HAP-1 (cell line): ENCODE data around the gene PRR5.

Experiments
- DNase-seq, 2 experiments: peaks; one replicate each; pipeline ENCODE4 v3.0.0-alpha.2; 2016 to 2020; ENCODE audit warnings: low spot score in 2 of 2
- H3K27me3 ChIP-seq: fragments of 250-450 bp; sonication (Bioruptor Pico); 2 replicates; pipeline ENCODE4 v1.5.1; 2020; ENCODE audit warnings: low read depth, mild to moderate bottlenecking, moderate library complexity
- H3K36me3 ChIP-seq: fragments of 250-450 bp; sonication (Bioruptor Pico); replicated peaks from 2 replicates; pipeline ENCODE4 v1.5.1; 2020; ENCODE audit warnings: mild to moderate bottlenecking
- H3K4me1 ChIP-seq: fragments of 250-450 bp; sonication (Bioruptor Pico); 2 replicates; pipeline ENCODE4 v1.5.1; 2020; ENCODE audit warnings: mild to moderate bottlenecking
- H3K4me3 ChIP-seq: fragments of 250-450 bp; sonication (Bioruptor Pico); 2 replicates; pipeline ENCODE4 v1.5.1; 2020; ENCODE audit warnings: mild to moderate bottlenecking, moderate library complexity
- H3K9me3 ChIP-seq: fragments of 250-450 bp; sonication (Bioruptor Pico); 2 replicates; pipeline ENCODE4 v1.5.1; 2020; ENCODE audit warnings: mild to moderate bottlenecking, moderate library complexity
- in situ Hi-C: fragments of 300-500 bp; cut with MboI; formaldehyde crosslinking; loops from 3 replicates; pipeline ENCODE4 v1.14.3; 2020; ENCODE audit warnings: low sequenced_read_pairs, inconsistent platforms, mixed read lengths

PRR5 gene

DNA sequence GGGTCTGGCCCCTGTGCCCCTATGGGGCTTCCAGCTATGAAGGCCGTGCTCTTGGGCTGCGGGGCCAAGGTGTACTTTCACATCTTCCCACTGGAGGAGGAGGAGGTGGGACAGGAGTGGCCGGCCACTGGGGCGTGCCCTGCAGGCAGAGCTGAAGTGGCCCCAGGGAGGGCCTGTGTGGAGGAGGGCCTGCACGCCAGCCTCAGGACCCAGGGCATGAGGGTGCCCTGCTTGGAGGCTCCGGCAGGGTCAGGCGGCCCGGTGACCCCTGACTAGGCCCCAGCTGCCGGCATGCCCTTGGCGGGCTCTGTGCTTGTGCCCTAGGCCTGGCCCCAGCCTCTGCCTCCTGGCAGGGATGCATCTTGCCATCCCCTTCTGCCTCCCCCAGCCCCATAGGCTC is 5.2 kb downstream of the PRR5 start:
- in situ Hi-C loops = no loop called here
- H3K9me3 ChIP-seq = no peaks in the 10 kb centered on the region

DNA sequence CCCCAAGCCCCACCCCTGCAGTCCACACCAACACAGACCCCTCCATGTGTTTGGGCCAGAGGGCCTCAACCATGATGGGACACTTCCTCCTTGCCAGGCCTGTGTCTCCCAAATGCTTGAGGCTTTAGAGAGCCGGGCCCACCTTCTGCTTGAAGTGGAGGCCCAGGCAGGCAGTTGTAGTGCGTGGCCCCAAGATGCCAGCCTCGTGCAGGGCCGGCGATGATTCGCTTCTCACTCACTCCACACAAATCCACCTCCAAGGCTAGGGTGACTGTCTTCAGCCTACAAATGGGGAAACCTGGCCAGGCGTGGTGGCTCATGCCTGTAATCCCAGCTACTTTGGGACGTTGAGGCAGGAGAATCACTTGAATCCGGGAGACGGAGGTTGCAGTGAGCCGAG is 5.7 kb downstream of the PRR5 start:
- H3K27me3 ChIP-seq = no peaks in the 10 kb centered on the region
- no peaks in the 10 kb centered on the region for H3K4me1 ChIP-seq
- no peaks in the 10 kb centered on the region for H3K36me3 ChIP-seq
- DNase-seq = no peak
- H3K4me3 ChIP-seq = no peak overlapping the region
- in situ Hi-C loops = no loop called here
- H3K9me3 ChIP-seq = no peaks in the 10 kb centered on the region

More for the DNA sequence above, 5.2 kb downstream of the PRR5 start:
- no peak for DNase-seq
- H3K36me3 ChIP-seq = no peaks in the 10 kb centered on the region
- no peak overlapping the region for H3K4me3 ChIP-seq
- H3K4me1 ChIP-seq = no peaks in the 10 kb centered on the region
- no peaks in the 10 kb centered on the region for H3K27me3 ChIP-seq

DNA sequence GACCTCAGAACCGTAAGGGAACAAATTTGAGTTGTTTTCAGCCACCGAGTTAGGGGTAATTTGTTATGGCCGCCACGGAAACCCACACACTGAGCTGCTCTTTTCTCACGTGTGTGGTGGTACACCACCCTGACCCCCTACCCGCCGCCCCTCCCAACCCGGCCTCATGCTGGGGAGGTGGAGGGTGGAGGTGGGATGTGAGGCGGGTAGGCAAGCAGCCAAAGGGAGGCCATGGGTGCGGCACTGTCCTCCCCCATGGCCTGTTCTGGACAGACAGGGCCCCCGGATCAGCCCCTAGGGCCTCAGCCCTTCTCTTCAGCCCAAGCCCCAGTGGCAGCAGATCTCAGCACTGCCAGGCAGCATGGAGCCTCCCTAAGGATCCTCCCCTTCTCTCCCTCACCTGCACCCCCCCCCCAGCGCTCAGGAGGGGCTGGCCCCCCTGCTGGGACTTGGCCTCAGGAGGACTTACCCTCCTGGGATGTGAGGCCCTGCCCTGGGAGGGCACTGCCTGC is 7.9 kb downstream of the PRR5 start:
- H3K9me3 ChIP-seq = no peaks in the 10 kb centered on the region
- no peaks in the 10 kb centered on the region for H3K4me1 ChIP-seq
- no peaks in the 10 kb centered on the region for H3K27me3 ChIP-seq
- DNase-seq = no peak
- no peak overlapping the region for H3K4me3 ChIP-seq
- in situ Hi-C loops = no loop called here
- H3K36me3 ChIP-seq = no peaks in the 10 kb centered on the region

DNA sequence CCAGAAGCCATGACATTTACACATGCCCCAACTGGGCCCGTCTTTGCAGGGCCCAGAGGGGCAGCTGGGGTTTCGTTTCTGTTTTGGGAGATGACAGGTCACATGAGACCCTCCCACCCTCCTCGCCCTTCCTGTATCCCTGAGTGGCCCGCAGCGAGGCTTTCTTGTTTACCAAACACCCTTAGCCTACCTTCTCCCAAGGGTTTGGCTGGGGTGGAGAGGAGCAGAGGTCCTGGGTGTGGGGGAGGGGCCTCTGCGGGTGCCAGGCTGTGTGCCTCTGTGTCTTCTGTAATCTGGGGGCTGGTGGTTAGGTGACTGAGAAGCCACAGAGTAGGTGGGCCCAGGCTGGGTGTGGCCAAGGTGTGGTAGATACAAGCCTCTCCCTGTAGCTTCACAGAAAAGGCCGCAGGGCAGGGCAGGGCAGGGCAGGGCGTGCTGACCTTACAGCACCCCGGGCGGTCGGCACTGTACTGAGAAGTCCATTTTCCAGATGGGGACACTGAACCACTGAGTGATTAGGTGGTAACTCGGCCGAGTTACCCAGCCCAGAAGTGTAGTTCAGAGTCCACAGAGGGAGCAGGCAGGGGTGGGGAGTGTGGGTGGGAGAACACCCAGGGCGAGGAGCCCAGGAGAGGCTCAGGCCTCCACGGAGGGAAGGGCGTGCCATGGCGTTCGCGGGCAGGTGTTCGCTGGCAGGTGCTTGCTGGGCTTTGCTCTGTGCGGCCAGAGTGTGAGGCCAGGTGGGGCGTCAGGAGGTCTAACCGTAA is 8.7 kb downstream of the PRR5 start:
- in situ Hi-C loops = no loop called here
- no peak for DNase-seq
- Histone ChIP-seq H3K36me3 (no peaks in the 10 kb centered on the region), H3K4me1 (no peaks in the 10 kb centered on the region), H3K9me3 (no peaks in the 10 kb centered on the region), H3K4me3 (no peak overlapping the region), H3K27me3 (no peaks in the 10 kb centered on the region)

DNA sequence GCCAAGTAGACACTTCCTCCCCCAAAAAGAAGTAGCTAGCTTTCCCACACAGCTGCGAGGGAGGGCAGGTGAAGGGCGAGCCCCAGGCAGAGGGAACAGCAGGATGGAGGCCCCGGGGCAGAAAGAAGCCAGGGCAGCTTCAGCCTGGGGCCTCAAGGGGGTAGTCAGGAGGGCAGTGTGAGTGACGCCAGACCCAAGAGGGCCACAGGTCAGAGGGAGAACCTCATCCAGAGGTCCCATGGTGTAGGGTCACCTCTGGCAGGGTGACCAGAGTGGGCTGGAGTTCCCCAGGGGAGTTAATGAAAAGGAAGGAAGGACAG is 9.2 kb downstream of the PRR5 start:
- in situ Hi-C loops = no loop called here
- no peak overlapping the region for H3K4me3 ChIP-seq

DNA sequence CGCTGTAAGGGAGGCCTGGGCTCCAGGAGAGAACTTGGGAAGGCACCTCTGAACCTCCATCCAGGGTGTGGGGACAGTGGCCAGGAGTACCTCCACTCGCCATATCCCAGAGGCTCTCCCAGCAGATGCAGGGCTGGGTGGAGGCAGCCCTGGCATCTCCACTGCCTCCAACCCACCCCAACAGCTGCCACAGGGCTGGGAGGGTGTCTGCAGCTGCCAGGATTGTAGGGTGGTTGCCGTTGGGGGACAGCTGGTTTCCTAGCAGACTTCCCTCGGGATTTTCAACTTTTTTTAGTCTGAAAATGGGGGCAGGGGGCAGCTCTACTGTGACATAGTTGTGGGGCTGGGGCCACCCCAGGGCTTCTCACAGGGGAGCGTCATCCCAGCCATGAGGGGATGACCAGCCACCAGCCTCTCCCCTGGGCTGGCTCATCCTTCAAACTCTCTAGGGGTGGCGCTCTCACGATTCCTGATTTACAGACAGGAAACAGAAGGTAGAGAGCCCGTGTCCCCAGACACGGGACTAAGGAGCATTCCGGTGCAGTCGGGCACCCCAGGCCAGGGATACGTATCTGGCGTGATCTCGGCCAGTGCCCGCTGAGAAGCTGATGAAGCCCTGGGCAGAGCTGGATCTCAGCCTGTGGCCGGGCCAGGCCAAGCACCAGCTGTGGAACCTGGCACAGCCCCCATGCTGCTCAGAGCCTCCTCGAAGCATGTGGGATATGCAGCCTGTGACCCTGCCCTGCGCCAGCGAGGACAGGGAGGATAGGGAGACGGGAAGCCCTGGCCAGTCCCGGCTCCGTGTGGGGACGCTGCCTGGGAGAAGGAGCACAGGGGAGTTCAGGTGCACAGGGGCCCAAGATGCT is 9.9 kb downstream of the PRR5 start:
- no peaks in the 10 kb centered on the region for H3K27me3 ChIP-seq
- H3K9me3 ChIP-seq = no peaks in the 10 kb centered on the region
- no peak overlapping the region for H3K4me3 ChIP-seq
- in situ Hi-C loops = no loop called here
- H3K36me3 ChIP-seq = no peaks in the 10 kb centered on the region
- DNase-seq = no peak
- H3K4me1 ChIP-seq = no peaks in the 10 kb centered on the region

More for the DNA sequence above, 9.2 kb downstream of the PRR5 start:
- no peak for DNase-seq
- Histone ChIP-seq H3K27me3 (no peaks in the 10 kb centered on the region), H3K9me3 (no peaks in the 10 kb centered on the region), H3K4me1 (no peaks in the 10 kb centered on the region), H3K36me3 (no peaks in the 10 kb centered on the region)

DNA sequence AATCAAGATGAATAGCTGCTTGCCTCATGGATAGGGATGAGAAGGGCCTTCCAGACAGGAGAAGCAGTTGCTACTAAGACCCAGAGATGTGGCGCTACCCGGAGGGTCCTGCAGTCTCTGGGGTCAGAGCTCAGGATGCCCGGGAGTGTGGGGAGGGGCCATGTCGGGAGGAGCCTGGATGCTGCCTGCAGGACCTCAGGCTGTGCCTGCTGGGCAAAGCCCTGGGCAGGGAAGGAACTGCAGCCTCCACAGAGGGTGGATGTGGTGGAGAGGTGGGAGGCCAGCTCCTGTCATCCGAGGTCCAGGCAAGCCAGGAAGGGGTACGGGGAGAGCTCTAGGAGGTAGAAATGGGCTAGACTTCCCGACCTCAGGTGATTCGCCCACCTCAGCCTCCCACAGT is 11.0 kb downstream of the PRR5 start:
- Histone ChIP-seq H3K4me1 (no peaks in the 10 kb centered on the region), H3K4me3 (no peak overlapping the region), H3K27me3 (no peaks in the 10 kb centered on the region), H3K9me3 (no peaks in the 10 kb centered on the region), H3K36me3 (no peaks in the 10 kb centered on the region)
- no peak for DNase-seq
- in situ Hi-C loops = no loop called here

DNA sequence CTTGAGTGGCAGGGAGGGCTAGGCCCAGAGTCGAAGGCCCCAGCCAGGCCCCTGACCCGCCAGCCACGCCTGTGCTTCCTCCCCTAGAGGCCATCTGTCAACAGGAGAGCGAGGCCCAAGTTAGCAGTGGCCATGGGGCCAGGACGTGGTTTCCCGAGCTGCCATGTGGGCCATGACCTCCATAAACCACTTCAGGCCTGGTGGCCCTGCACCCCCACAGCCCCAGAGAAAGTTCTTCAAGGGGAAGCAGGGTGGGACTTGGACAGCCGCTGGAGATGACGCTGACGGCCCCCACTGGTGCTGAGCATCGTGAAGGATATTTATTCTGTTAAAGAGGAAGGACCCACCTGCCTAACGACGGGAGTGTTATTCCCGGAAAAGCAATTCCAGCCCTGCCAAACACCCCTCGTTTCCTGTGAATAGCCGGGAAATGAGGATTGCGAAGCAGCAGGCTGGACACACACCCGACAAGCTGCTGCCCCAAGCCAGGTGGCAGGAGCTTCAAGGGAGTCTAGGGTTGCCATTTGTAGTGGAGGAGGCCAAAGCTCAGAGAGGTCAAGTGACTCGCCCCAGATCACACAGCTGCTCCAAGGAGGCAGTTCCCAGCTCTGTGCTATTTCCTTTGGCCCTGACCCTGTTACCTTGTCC is 12.8 kb downstream of the PRR5 start:
- Histone ChIP-seq H3K4me1 (no peaks in the 10 kb centered on the region), H3K9me3 (no peaks in the 10 kb centered on the region), H3K36me3 (0 out of 2 replicates have a peak, but pooled peaks cover 3% of the 10 kb centered on the region), H3K4me3 (no peak overlapping the region), H3K27me3 (no peaks in the 10 kb centered on the region)
- in situ Hi-C loops = no loop called here
- DNase-seq = no peak

DNA sequence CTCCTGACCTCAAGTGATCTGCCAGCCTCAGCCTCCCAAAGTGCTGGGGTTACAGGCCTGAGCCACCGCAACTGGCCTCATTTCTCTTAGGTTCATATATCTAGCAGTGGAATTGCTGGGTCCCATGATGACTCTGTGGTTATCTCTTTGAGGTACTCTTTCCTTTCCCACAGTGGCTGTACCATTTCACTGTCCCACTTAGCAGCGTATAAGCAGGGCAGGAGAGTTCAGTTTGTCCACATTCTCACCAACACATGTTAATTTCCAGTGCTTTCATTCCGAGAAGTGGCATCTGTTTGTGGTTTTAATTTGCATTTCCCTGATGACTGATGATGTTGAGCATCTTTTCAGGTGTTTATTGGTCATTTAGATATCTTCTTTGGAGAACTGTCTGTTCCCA is 16.4 kb downstream of the PRR5 start:
- peaks cover 7% of the 10 kb centered on the region for H3K4me1 ChIP-seq
- no peak for DNase-seq
- H3K36me3 ChIP-seq = 0 out of 2 replicates have a peak, but pooled peaks cover 3% of the 10 kb centered on the region
- no peak overlapping the region for H3K4me3 ChIP-seq
- no peaks in the 10 kb centered on the region for H3K27me3 ChIP-seq
- H3K9me3 ChIP-seq = no peaks in the 10 kb centered on the region
- in situ Hi-C loops = no loop called here

DNA sequence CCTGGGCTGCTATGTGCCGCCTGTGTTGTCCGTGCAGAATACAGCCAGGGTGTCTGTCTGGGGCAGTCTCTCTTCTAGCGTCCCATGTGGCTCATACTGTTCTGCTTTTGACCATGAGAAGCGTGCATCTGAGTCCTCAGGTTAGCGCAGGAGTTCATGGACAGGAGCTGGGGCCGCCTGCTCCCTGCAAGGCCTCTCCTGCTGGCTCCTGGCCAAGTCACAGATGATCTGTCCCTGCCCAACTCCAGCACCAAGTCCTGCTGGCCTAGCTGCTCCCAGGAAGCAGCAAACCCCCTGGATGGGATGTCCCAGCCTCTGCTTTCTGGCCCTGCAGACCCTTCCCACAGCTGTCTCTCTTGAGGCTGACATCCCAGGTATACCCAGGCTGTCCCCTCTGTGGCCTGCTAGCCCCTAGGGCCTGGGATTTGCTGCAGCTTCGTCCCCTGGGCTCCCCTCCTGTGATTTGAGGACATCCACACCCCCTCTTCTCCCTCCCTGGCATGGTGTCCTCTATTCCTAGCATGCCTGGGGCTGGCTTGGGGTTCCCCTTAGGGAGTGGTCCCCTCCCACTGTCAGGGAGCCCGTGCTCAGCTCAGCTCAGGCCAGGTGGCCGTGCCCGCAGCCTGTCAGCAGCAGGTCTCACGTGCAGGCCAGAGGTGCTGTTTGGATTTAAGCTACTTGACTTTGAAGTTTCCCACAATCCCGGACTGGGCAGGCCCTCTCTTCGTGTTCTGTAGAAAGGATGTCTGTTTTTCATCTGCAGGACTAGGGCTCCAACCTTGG is 17.8 kb downstream of the PRR5 start:
- H3K4me1 ChIP-seq = peaks cover 7% of the 10 kb centered on the region
- no peak for DNase-seq
- no peaks in the 10 kb centered on the region for H3K9me3 ChIP-seq
- H3K27me3 ChIP-seq = no peaks in the 10 kb centered on the region
- in situ Hi-C loops = no loop called here
- no peak overlapping the region for H3K4me3 ChIP-seq
- 0 out of 2 replicates have a peak, but pooled peaks cover 3% of the 10 kb centered on the region for H3K36me3 ChIP-seq

DNA sequence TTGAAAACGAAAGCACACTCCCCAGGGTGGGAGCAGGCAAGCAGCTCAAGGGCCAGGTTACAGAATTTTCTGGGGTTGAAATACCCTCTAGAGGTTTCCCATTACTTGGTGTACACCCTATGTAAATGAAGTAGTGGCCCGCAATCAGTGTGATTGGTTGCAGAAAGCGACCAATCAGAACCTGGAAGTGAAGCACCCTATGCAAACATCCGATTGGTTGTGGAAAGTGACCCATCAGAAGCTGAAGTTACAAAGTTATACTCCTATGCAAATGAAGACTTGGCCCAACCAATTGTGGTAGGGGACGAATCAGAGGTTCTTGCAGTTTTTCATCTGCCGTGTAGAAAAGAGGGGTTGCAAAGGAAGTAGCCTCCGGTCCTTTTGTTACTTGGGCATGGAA is 19.2 kb downstream of the PRR5 start:
- Histone ChIP-seq H3K36me3 (0 out of 2 replicates have a peak, but pooled peaks cover 3% of the 10 kb centered on the region), H3K27me3 (no peaks in the 10 kb centered on the region), H3K9me3 (no peaks in the 10 kb centered on the region), H3K4me1 (peaks cover 7% of the 10 kb centered on the region), H3K4me3 (no peak overlapping the region)
- peak; percentile 34 to 68 for DNase-seq
- in situ Hi-C loops = no loop called here

DNA sequence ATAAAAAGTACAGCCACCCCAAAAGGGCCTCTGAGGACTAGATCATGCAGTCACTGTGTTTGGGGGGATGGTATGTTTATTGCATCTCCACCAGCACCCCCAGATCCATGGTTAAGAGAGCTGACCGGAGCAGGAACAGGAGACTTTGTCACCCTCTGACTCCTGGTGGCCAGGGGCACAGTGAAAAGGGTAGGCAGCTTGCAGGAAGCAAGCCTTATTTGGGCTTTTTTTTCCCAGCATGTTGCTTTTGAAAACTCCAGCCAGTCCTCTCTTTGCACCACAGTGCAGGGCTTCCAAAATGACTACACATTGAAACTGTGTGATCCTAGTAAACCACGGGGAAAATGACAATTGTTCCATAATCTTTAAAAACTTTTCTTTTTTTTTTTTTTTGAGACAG is 20.6 kb downstream of the PRR5 start:
- H3K36me3 ChIP-seq = 0 out of 2 replicates have a peak, but pooled peaks cover 3% of the 10 kb centered on the region
- H3K4me3 ChIP-seq = no peak overlapping the region
- in situ Hi-C loops = no loop called here
- no peaks in the 10 kb centered on the region for H3K27me3 ChIP-seq
- H3K9me3 ChIP-seq = no peaks in the 10 kb centered on the region
- DNase-seq = no peak
- peaks cover 7% of the 10 kb centered on the region for H3K4me1 ChIP-seq

DNA sequence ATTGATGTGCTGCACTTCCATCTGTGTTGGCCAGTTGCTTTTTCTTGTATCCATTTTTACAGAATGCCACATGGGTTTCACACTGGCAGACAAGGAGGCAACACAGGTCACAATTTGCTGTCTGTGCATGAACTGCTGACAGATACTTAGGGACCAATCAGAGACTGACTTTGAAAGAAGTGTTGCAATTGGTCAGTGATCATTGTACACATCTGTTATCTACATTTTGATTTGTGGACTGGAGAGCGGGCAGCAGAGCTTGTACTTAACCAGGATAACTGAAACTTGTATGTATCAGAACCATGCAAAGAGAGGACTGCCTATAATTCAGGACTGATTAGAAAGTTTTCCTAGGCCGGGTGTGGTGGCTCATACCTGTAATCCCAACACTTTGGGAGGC is 21.8 kb downstream of the PRR5 start:
- in situ Hi-C loops = no loop called here
- no peaks in the 10 kb centered on the region for H3K27me3 ChIP-seq
- no peak for DNase-seq

More for the DNA sequence above, 21.8 kb downstream of the PRR5 start:
- H3K4me3 ChIP-seq = no peak overlapping the region
- no peaks in the 10 kb centered on the region for H3K36me3 ChIP-seq
- peaks cover 7% of the 10 kb centered on the region for H3K4me1 ChIP-seq
- H3K9me3 ChIP-seq = no peaks in the 10 kb centered on the region
